GM12878 (cell line): ENCODE data around the gene SPIRE2. TPM values are rescaled to one million over a fixed set of nuclear protein-coding genes. Genes with fewer than 3 reads are reported as not detected.

Source experiments
- ATAC-seq: fragments of 200-7000 bp; cut with Tn5 transposase; 3 replicates; pipeline ENCODE4 v1.9.1; 2020; ENCODE audit warnings: mild to moderate bottlenecking, moderate library complexity
- BruUV-seq: library from RNA; stranded (reverse); fragments of 400-500 nt; replicated peaks from 2 replicates; lab custom pipeline; 2021; lab: Mats Ljungman, UMichigan
- CTCF ChIA-PET: fragments of 300-600 bp; sonication (Branson Sonifier 250); formaldehyde crosslinking; extraction: SDS; loops from one replicate; lab custom pipeline; 2021; ENCODE audit warnings: inconsistent platforms; lab: Yijun Ruan, JAX
- POLR2A ChIA-PET: fragments of 350-600 bp; formaldehyde crosslinking; extraction: SDS; loops from one replicate; lab custom pipeline; 2021; ENCODE audit warnings: inconsistent platforms; lab: Charles Lee
- RAD21 ChIA-PET: fragments of 300-600 bp; sonication (Branson Sonifier 250); formaldehyde crosslinking; loops from one replicate; lab custom pipeline; 2023; ENCODE audit warnings: antibody characterized with exemption; ENCODE audit not compliant: unreplicated experiment; lab: Charles Lee
- SMC1A ChIA-PET: fragments of 300-600 bp; sonication (Branson Sonifier 250); formaldehyde crosslinking; loops from one replicate; lab custom pipeline; 2023; ENCODE audit not compliant: unreplicated experiment, uncharacterized antibody; lab: Charles Lee
- DNase-seq: peaks from one replicate; pipeline ENCODE4 v3.0.0-alpha.2; 2011; ENCODE audit warnings: low read depth, low spot score
- FAIRE-seq: peaks from 3 replicates; lab custom pipeline; 2011; peaks lifted over from hg19 to GRCh38; lab: Jason Lieb, UNC
- H2AFZ ChIP-seq: 2 replicates; pipeline ENCODE4 v1.6.0; 2011; ENCODE audit warnings: low read depth, low read length, control low read depth; ENCODE audit not compliant: control insufficient read depth
- H3K27ac ChIP-seq: 2 replicates; pipeline ENCODE4 v1.5.1; 2011; ENCODE audit warnings: control low read depth; ENCODE audit not compliant: control insufficient read depth, insufficient read depth
- H3K27me3 ChIP-seq, 2 experiments: replicated peaks in 1 of 2; 2 replicates each; pipeline versions ENCODE4 v1.6.0 to v1.6.1; 2011; ENCODE audit warnings: low read length in 1 of 2; ENCODE audit not compliant: control insufficient read depth in 2 of 2, insufficient read depth in 2 of 2
- H3K36me3 ChIP-seq, 2 experiments: 2 replicates each; pipeline ENCODE4 v1.5.1; 2011; ENCODE audit warnings: low read length in 1 of 2; ENCODE audit not compliant: control insufficient read depth in 2 of 2, insufficient read depth in 2 of 2
- H3K4me1 ChIP-seq: 2 replicates; pipeline ENCODE4 v1.6.1; 2011; ENCODE audit warnings: mild to moderate bottlenecking, low read length, moderate library complexity, mixed read lengths; ENCODE audit not compliant: control insufficient read depth, insufficient read depth
- H3K4me2 ChIP-seq: 2 replicates; pipeline ENCODE4 v1.6.0; 2011; ENCODE audit warnings: control low read depth; ENCODE audit not compliant: control insufficient read depth, insufficient read depth
- H3K4me3 ChIP-seq: fragments of 200-600 bp; sonication (generic); 2 replicates; pipeline ENCODE4 v1.5.1; 2016
- H3K79me2 ChIP-seq: 2 replicates; pipeline ENCODE4 v1.6.0; 2011; ENCODE audit warnings: low read length; ENCODE audit not compliant: control insufficient read depth, insufficient read depth
- H3K9ac ChIP-seq: 2 replicates; pipeline ENCODE4 v1.8.0; 2011; ENCODE audit warnings: low read length, control low read depth, mixed read lengths; ENCODE audit not compliant: control insufficient read depth, insufficient read depth
- H3K9me3 ChIP-seq: replicated peaks from 3 replicates; pipeline ENCODE4 v1.5.1; 2011; ENCODE audit warnings: mild to moderate bottlenecking, low read length; ENCODE audit not compliant: control insufficient read depth, insufficient read depth
- H4K20me1 ChIP-seq: 2 replicates; pipeline ENCODE4 v1.6.0; 2011; ENCODE audit not compliant: control insufficient read depth, insufficient read depth
- ATF7 ChIP-seq: fragments of 450-650 bp; IDR thresholded peaks from 2 replicates; pipeline ENCODE4 v1.6.1; 2016; ENCODE audit warnings: low read depth, mild to moderate bottlenecking
- CEBPB ChIP-seq, 2 experiments: fragments of 150-350 bp in 1 of 2; IDR thresholded peaks; 2 replicates each; pipeline ENCODE4 v1.6.1; 2012 to 2014; ENCODE audit warnings: low read depth in 2 of 2, low read length in 2 of 2, borderline replicate concordance in 1 of 2, inconsistent platforms in 1 of 2
- CHD1 ChIP-seq: IDR thresholded peaks from 2 replicates; pipeline ENCODE4 v1.6.1; 2012; ENCODE audit warnings: low read depth, low read length, improper control_type of control experiment
- GABPA ChIP-seq: IDR thresholded peaks from 2 replicates; pipeline ENCODE4 v1.6.1; 2014; ENCODE audit warnings: antibody characterized with exemption, low read depth, mild to moderate bottlenecking, inconsistent platforms
- HDAC6 ChIP-seq: fragments of 200-600 bp; sonication (generic); IDR thresholded peaks from one replicate; pipeline ENCODE4 v1.8.0; 2017; ENCODE audit warnings: antibody characterized with exemption; ENCODE audit not compliant: unreplicated experiment
- JUND ChIP-seq: IDR thresholded peaks from 2 replicates; pipeline ENCODE4 v1.6.1; 2012; ENCODE audit warnings: low read depth, mild to moderate bottlenecking, low read length, improper control_type of control experiment, moderate library complexity
- KAT2A ChIP-seq: conservative IDR thresholded peaks from 2 replicates; pipeline ENCODE4 v1.6.1; 2011; ENCODE audit warnings: low read depth, low read length; ENCODE audit not compliant: control insufficient read depth
- MEF2B ChIP-seq: fragments of 450-650 bp; IDR thresholded peaks from 2 replicates; pipeline ENCODE4 v1.6.1; 2018; ENCODE audit warnings: mild to moderate bottlenecking, moderate library complexity; ENCODE audit not compliant: partially characterized antibody, poor library complexity, severe bottlenecking
- NFYA ChIP-seq: IDR thresholded peaks from 2 replicates; pipeline ENCODE4 v1.6.1; 2011; ENCODE audit warnings: low read depth, mild to moderate bottlenecking, low read length, improper control_type of control experiment, borderline replicate concordance
- NR2C1 ChIP-seq: fragments of 450-650 bp; IDR thresholded peaks from 2 replicates; pipeline ENCODE4 v1.6.1; 2017; ENCODE audit warnings: antibody characterized with exemption, mild to moderate bottlenecking, moderate library complexity
- PKNOX1 ChIP-seq: fragments of 450-650 bp; IDR thresholded peaks from 2 replicates; pipeline ENCODE4 v1.6.1; 2016; ENCODE audit warnings: mild to moderate bottlenecking
- PRDM15 ChIP-seq: fragments of 450-650 bp; formaldehyde crosslinking; IDR thresholded peaks from 2 replicates; pipeline ENCODE4 v1.4.0; 2020; ENCODE audit warnings: mild to moderate bottlenecking, moderate library complexity
- TCF3 ChIP-seq: IDR thresholded peaks from 2 replicates; pipeline ENCODE4 v1.6.1; 2012; ENCODE audit warnings: low read depth, mild to moderate bottlenecking, low read length, borderline replicate concordance; ENCODE audit not compliant: insufficient read depth
- ZBTB40 ChIP-seq: fragments of 450-650 bp; IDR thresholded peaks from 2 replicates; pipeline ENCODE4 v1.6.1; 2016; ENCODE audit warnings: mild to moderate bottlenecking, moderate library complexity, borderline replicate concordance
- WGBS: methylation state at CpG from one replicate; pipeline ENCODE4 v1.1.6; 2016; ENCODE audit warnings: low lambda C conversion rate; ENCODE audit not compliant: insufficient replicate concordance, insufficient coverage; ENCODE audit errors: missing lambda C conversion rate; 5-methylcytosine and 5-hydroxymethylcytosine counted together
- in situ Hi-C: fragments of 300-500 bp; cut with MboI; formaldehyde crosslinking; loops from 9 replicates; pipeline ENCODE4 v1.14.3; 2018; ENCODE audit warnings: mixed read lengths
- intact Hi-C: fragments of 100-400 bp; cut with micrococcal nuclease; formaldehyde crosslinking; loops from one replicate; pipeline ENCODE4 v1.14.2; 2022; ENCODE audit not compliant: unreplicated experiment
- polyA plus RNA-seq, 11 experiments: library from polyadenylated mRNA; depleted of rRNA in 4 of 11; unstranded in 6 of 11; stranded (reverse) in 5 of 11; fragments of >200 nt; fragmentation: Nextera tagmentation in 4 of 11; fragmentation: Illumina TruSeq in 1 of 11; extraction: Ambion mirVana in 4 of 11; extraction: Trizol in 1 of 11; gene quantifications; 1 replicate in 1 of 11; 2 replicates in 10 of 11; pipeline versions ENCODE4 v1.2.1 to v1.2.3, GENCODE V29; 2011 to 2016; ENCODE audit warnings: inconsistent platforms in 2 of 11, missing spikeins in 2 of 11, low read depth in 1 of 11
- total RNA-seq, 4 experiments: library from RNA; depleted of rRNA in 3 of 4; stranded (reverse); fragments of >200 nt in 3 of 4; fragmentation: Illumina TruSeq in 1 of 4; extraction: Trizol in 1 of 4; gene quantifications; 2 replicates each; pipeline versions ENCODE4 v1.2.1 to v1.2.3, GENCODE V29; 2013 to 2021

Gene SPIRE2
- total and polyA plus RNA-seq, 10 of the 15 experiments (the other 5 are each of a cell fraction or from before 2014, with no cell fraction given), result 0.03 to 0.64 (median 0.27) TPM; not detected in 1

- no TSS peak for BruUV-seq
- WGBS, result 25% methylated on average over 2 of the region's 2 CpGs
- no peak for TF ChIP-seq MEF2B
- TF ChIP-seq TCF3, result peak; percentile 79; the same call in 1 of the 2 replicates
- TF ChIP-seq GABPA, result no peak
- TF ChIP-seq ZBTB40, result no peak
- TF ChIP-seq PRDM15, result no peak
- TF ChIP-seq KAT2A, result no peak
- no peak for TF ChIP-seq NFYA
- TF ChIP-seq ATF7, result no peak
- TF ChIP-seq HDAC6, result no peak
- no peak for TF ChIP-seq CEBPB (IDR thresholded peaks at IDR 0.05; ENCODE audit: borderline replicate concordance in 1 of 2, low read depth in 2 of 2, low read length in 2 of 2)
- no peak for TF ChIP-seq PKNOX1
- TF ChIP-seq CHD1, result no peak
- no peak for TF ChIP-seq JUND
- no peak for TF ChIP-seq NR2C1
These were observed 17.0 kb upstream of the SPIRE2 start for GRCh38 chr16:89811321-89811720.

More at GRCh38 chr16:89811321-89811720, 17.0 kb upstream of the SPIRE2 start:
- intact Hi-C loops (no loop called here), in situ Hi-C loops (no loop called here)
- Histone ChIP-seq H3K4me2 (0 out of 2 replicates have a peak overlapping the region, but pooled peaks have one; percentile 26), H2AFZ (no peak overlapping the region), H3K9me3 (no peaks in the 10 kb centered on the region), H3K27me3 (no peaks in the 10 kb centered on the region), H3K79me2 (peaks cover 25% of the 10 kb centered on the region), H3K36me3 (peaks cover 0 to 4% of the 10 kb centered on the region in 2 experiments; a peak in 1 of 4 replicates), H3K4me3 (no peak overlapping the region), H3K9ac (no peak overlapping the region), H4K20me1 (no peaks in the 10 kb centered on the region), H3K4me1 (peaks cover 5% of the 10 kb centered on the region), H3K27ac (no peak overlapping the region)
- ChIA-PET SMC1A (interaction anchor here (1.1 kb wide), 1 partner anchor 50 kb away, joined by 3 read pairs; no protein-coding TSS in a partner anchor), RAD21 (interaction anchor here (1.2 kb wide), 1 partner anchor 52 kb away, joined by 3 read pairs; no protein-coding TSS in a partner anchor), CTCF (interaction anchor here (0.8 to 2.1 kb wide), 5 partner anchors 9 to 105 kb away, joined by 3 to 15 read pairs (median 5); no protein-coding TSS in a partner anchor), POLR2A (interaction anchor here (0.8 to 1.7 kb wide), 3 partner anchors 21 to 62 kb away, joined by 3 read pairs; partner anchors contain the start of gene TCF25)
- ATAC-seq (peak; percentile 44), FAIRE-seq (no peak), DNase-seq (no peak)
